HepG2 (cell line): ENCODE data around the gene ZNF628. TPM values are rescaled to one million over a fixed set of nuclear protein-coding genes. Genes with fewer than 3 reads are reported as not detected.

Experiments
- BHLHE40 ChIP-seq: IDR thresholded peaks from 2 replicates; pipeline ENCODE4 v1.6.1; 2011; ENCODE audit warnings: low read length, improper control_type of control experiment
- CHD4 ChIP-seq: fragments of 200-600 bp; sonication (generic); IDR thresholded peaks from 2 replicates; pipeline ENCODE4 v1.7.0; 2017; ENCODE audit warnings: mild to moderate bottlenecking, low read length, borderline replicate concordance
- CSRNP2 ChIP-seq: sonication (generic); formaldehyde crosslinking; conservative IDR thresholded peaks from 2 replicates; pipeline ENCODE4 v1.8.0; 2022; ENCODE audit warnings: low read depth, missing genetic modification reagents
- DPF2 ChIP-seq: sonication (generic); formaldehyde crosslinking; IDR thresholded peaks from 2 replicates; pipeline ENCODE4 v1.4.0; 2020; ENCODE audit warnings: mild to moderate bottlenecking, low read depth, missing genetic modification reagents, borderline replicate concordance
- ELF3 ChIP-seq: IDR thresholded peaks from 2 replicates; pipeline ENCODE4 v1.6.1; 2016; ENCODE audit warnings: missing genetic modification reagents, missing compliant biosample characterization
- HOMEZ ChIP-seq: IDR thresholded peaks from 2 replicates; pipeline ENCODE4 v1.6.1; 2016; ENCODE audit warnings: low read depth
- MXD4 ChIP-seq: IDR thresholded peaks from 2 replicates; pipeline ENCODE4 v1.6.1; 2016; ENCODE audit warnings: mild to moderate bottlenecking, missing biosample characterization, missing genetic modification reagents
- PHF8 ChIP-seq: sonication (generic); formaldehyde crosslinking; IDR thresholded peaks from 2 replicates; pipeline ENCODE4 v1.5.0; 2020; ENCODE audit warnings: missing genetic modification reagents
- TEAD3 ChIP-seq: optimal IDR thresholded peaks from 2 replicates; pipeline ENCODE3; 2016; ENCODE audit warnings: borderline replicate concordance
- ZBTB3 ChIP-seq: sonication (generic); formaldehyde crosslinking; IDR thresholded peaks from 2 replicates; pipeline ENCODE4 v1.4.0; 2020; ENCODE audit warnings: low read depth, mild to moderate bottlenecking, moderate library complexity, missing genetic modification reagents, borderline replicate concordance
- ZBTB40 ChIP-seq, 2 experiments: fragments of 450-650 bp in 1 of 2; sonication (generic) in 1 of 2; formaldehyde crosslinking in 1 of 2; IDR thresholded peaks; 2 replicates each; pipeline versions ENCODE4 v1.6.1 to v1.8.0; 2016 to 2022; ENCODE audit warnings: antibody characterized with exemption in 1 of 2, mild to moderate bottlenecking in 1 of 2, missing genetic modification reagents in 1 of 2
- ZNF737 ChIP-seq: sonication (generic); formaldehyde crosslinking; IDR thresholded peaks from 2 replicates; pipeline ENCODE4 v1.5.0; 2020; ENCODE audit warnings: missing genetic modification reagents, mild to moderate bottlenecking, borderline replicate concordance
- polyA plus RNA-seq, 8 experiments: library from polyadenylated mRNA; depleted of rRNA in 3 of 8; stranded (reverse) in 7 of 8; unstranded in 1 of 8; fragments of >200 nt; fragmentation: Illumina TruSeq in 4 of 8; extraction: Trizol in 4 of 8; gene quantifications; 2 replicates each; pipeline versions ENCODE4 v1.2.1 to v1.2.3, GENCODE V29; 2011 to 2016; ENCODE audit warnings: low read depth in 4 of 8, missing spikeins in 1 of 8, mixed read lengths in 1 of 8; ENCODE audit not compliant: insufficient read depth in 1 of 8
- total RNA-seq, 5 experiments: library from RNA; depleted of rRNA; stranded (reverse); fragments of >200 nt; fragmentation: Illumina TruSeq; extraction: Trizol; gene quantifications; 2 replicates each; pipeline ENCODE4 v1.2.3, GENCODE V29; 2016; ENCODE audit warnings: low read depth in 1 of 5

The ZNF628 gene
- total and polyA plus RNA-seq, 2 of the 13 experiments (the other 11 are each of a cell fraction or from before 2014, with no cell fraction given) = 0.54 to 1.2 TPM

- TF ChIP-seq HOMEZ (CRISPR knock-in tag) (0 out of 2 replicates have a peak, but pooled peaks have one; percentile 10), ZBTB40 (IDR thresholded peaks at IDR 0.05) (no peak), ZBTB40 (CRISPR knock-in tag; IDR thresholded peaks at IDR 0.05) (no peak), CSRNP2 (CRISPR knock-in tag) (no peak), MXD4 (CRISPR knock-in tag) (0 out of 2 replicates have a peak, but pooled peaks have one; percentile 26), PHF8 (CRISPR knock-in tag) (0 out of 2 replicates have a peak, but pooled peaks have one; percentile 29), TEAD3 (peak; percentile 67), ELF3 (no peak), CHD4 (no peak), BHLHE40 (no peak), DPF2 (CRISPR knock-in tag) (no peak), ZBTB3 (CRISPR knock-in tag) (no peak), ZNF737 (0 out of 2 replicates have a peak, but pooled peaks have one; percentile 38)
Observed at GRCh38 chr19:55467236-55468053, 9.0 kb upstream of the ZNF628 start (continued).
